ENCODE measurements around the gene CYP2U1. TPM values are rescaled to one million over a fixed set of nuclear protein-coding genes. Genes with fewer than 3 reads are reported as not detected.
A peak's percentile ranks its signal among the peaks of the same experiment; 100 is the strongest.

Gene CYP2U1
- total RNA-seq = 0.90 and 0.96 TPM in 2 replicates

DNA sequence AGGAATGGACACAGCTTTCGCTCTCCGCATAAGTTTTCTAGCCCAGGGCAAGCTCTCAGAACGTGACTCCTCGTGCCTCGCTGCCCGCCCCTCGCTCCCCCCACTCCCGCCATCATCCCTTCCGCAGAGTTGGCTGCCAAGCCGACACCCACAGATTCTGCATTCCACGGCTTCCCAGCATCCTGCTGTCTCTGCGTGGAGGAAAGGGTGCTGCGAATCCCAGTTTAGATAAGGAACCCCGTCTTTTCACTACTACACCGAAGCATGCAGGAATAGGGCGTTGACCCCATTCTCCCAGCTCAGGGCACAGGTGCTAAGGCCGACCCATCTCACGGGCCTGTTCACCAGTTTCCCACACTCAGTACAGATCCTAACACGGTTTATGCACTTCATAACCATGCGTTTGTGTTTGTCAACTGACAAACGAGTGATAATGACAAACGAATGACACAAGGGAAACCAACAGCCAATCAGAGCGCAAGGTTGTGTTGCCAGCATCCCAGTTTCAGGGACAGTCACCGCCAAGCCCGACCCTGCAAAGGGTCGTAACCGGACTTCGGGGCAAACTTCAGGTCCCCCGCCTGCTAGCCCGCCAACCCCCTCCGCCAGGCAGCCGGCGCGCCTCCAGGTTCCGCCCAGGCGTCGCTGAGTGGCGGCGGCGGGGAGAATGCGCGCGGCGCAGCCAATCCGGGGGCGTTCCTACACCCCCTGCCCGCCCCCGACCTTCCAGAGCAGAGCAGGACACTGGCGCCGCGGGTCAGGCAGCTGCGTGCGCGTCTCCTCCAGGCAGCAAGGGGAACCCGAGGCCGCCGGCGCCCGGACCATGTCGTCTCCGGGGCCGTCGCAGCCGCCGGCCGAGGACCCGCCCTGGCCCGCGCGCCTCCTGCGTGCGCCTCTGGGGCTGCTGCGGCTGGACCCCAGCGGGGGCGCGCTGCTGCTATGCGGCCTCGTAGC is at the start of gene CYP2U1:
Gene CYP2U1 (plus strand): TSS at position 729 of the 954 bp plus-strand sequence. CDS start 95 bp downstream, at position 824.
- DNase-seq = peak; percentile 95
- intact Hi-C loops (cut with micrococcal nuclease) = loop anchor here (1.0 kb wide), 1 partner anchor 58 kb away; the partner anchor contains the start of gene HADH
- Mint-ChIP-seq H3K27ac (peak within 1 kb of the TSS; percentile 64), H3K4me3 (peak within 1 kb of the TSS; percentile 82), H3K36me3 (ENCODE audit: low read depth) (no peaks in the 10 kb centered on the region), H3K27me3 (peaks cover 18% of the 10 kb centered on the region), H3K9me3 (no peaks in the 10 kb centered on the region), H3K4me1 (peaks cover 14% of the 10 kb centered on the region)

DNA sequence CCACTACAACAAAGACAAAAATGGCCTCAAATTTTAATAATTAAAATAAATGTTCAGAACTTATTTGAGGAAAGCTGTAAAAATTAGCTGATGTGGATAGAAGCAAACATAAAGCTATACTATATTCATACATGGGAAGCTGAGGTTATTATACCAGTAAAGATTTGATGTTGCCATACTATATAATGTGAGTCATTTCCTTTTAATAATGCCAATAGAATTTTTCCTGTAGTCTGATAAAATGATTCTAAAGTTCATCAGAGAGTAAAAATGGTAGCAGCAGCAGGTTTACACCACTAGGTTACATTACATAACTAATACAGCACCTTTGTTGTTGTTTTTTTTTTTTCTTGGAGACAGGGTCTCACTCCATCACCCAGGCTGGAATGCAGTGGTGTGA is 45.5 kb upstream of the CYP2U1 start:
- peaks cover 6% of the 10 kb centered on the region for H3K9me3 Mint-ChIP-seq
- intact Hi-C loops (cut with micrococcal nuclease) = no loop called here

DNA sequence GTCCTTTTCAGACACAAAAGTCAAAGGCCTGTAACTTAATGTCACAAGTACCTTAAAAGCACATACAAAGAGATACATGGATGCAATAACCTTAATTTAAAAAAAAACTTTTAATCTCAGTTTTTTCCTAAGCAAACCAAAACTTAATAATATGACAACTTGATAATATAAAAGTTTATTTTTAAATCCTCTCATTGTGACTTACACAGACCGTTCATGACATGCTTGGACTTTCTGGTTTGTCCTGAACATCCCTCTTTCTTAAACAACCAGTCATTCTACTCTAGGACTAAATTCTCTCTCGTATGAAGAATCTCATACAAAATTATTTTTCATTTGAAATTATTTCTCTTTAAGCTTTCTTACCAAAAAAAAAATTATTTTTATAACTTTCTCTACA is 43.1 kb upstream of the CYP2U1 start:
- intact Hi-C loops (cut with micrococcal nuclease) = no loop called here
- H3K9me3 Mint-ChIP-seq = peaks cover 10% of the 10 kb centered on the region
- H3K27me3 Mint-ChIP-seq = peaks cover 4% of the 10 kb centered on the region
- H3K36me3 Mint-ChIP-seq (ENCODE audit: low read depth) = no peaks in the 10 kb centered on the region
- H3K27ac Mint-ChIP-seq = no peak overlapping the region
- no peaks in the 10 kb centered on the region for H3K4me1 Mint-ChIP-seq
- no peak for DNase-seq
- no peak overlapping the region for H3K4me3 Mint-ChIP-seq

More for the DNA sequence above, 45.5 kb upstream of the CYP2U1 start:
- no peak for DNase-seq
- H3K4me3 Mint-ChIP-seq = no peak overlapping the region
- H3K27ac Mint-ChIP-seq = no peak overlapping the region
- H3K27me3 Mint-ChIP-seq = peaks cover 14% of the 10 kb centered on the region
- H3K36me3 Mint-ChIP-seq (ENCODE audit: low read depth) = no peaks in the 10 kb centered on the region
- H3K4me1 Mint-ChIP-seq = no peaks in the 10 kb centered on the region

DNA sequence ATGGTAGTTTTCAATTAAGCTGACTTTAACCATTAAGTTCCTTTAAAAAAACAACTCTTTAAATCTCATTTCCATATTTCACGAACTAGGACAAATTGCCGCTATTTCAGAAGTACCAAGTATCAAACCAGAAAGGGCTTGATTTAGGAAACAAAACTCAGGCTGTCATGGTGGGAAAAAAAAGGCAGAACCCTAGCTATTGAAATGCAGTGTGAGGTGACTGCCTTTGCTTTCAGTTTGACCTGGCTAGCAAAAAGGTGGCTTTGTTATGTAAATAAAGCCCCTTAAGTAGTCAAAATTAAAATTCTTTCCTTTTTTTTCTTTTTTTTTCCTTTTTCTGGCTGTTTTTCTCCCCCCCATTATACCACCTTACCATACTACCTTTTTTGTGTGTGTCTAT is 40.6 kb upstream of the CYP2U1 start:
- no peak overlapping the region for H3K4me3 Mint-ChIP-seq
- no peak for DNase-seq
- intact Hi-C loops (cut with micrococcal nuclease) = no loop called here
- no peak overlapping the region for H3K27ac Mint-ChIP-seq
- no peaks in the 10 kb centered on the region for H3K4me1 Mint-ChIP-seq
- no peaks in the 10 kb centered on the region for H3K36me3 Mint-ChIP-seq (ENCODE audit: low read depth)
- H3K9me3 Mint-ChIP-seq = peaks cover 8% of the 10 kb centered on the region
- peaks cover 1% of the 10 kb centered on the region for H3K27me3 Mint-ChIP-seq

DNA sequence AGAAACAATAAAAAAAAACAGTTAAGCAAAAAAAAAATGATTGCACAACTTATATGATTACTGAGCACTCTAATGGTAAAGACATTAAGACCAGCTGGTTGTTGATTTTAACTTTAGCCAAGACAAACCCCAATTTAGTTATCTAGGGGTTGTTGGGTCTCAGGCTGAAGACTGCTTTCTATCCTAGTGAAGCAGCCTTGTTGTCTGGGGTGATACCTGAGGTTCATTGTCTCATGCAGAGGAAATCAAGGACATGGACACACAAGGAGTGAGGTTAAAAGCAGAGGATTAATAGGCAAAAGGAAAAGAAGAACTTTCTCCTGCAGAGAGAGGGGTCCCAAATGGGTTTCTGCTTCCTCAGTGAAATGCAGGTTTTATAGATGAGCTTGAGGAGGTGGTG is 40.0 kb upstream of the CYP2U1 start:
- no peak overlapping the region for H3K27ac Mint-ChIP-seq
- intact Hi-C loops (cut with micrococcal nuclease) = no loop called here

DNA sequence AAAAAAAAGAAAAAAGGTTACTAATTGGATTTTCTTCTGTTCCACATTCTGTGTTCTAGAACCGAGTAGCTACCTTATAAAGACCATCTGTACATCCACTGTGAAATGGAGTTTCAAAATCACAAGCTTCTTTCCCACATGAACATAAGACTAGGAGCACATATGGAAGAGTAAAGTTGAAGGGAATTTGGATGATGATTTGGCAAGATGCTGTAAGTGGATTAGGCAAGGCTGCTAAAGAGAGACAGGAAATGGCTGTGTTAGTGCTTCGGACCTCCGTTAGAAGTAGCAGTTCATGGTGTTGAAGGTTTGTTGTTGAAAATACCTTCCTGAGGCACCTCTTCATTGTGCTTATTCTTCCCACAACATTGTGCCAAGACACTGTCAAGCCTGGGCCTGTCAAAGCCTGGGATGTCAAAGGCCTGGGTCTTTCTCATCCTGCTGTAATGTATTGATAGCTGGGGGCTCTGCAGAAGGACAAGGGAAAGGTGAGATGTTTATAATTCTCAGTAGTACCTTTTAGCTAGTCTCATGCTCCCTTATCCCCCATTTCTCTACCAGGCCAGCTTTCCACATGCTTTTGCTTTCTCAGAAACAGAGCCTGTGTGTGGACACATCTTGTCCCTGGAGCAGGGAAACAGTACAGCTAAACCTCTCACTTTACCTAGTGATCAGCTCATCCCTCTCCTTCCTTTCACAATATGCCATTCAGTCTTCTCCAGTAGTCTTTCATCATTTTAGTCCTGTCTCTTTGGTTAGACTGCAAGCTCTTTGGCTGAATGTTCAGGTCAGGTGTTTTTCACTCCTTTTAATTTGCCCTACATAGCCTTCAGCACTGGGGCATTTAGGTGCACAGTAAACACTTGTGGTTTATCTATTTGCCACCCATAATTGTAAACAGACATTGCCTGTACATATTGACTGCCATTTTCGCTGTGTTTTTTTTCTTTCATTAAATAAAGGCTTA is 37.9 kb upstream of the CYP2U1 start:
- no peaks in the 10 kb centered on the region for H3K36me3 Mint-ChIP-seq (ENCODE audit: low read depth)
- H3K9me3 Mint-ChIP-seq = peaks cover 8% of the 10 kb centered on the region
- intact Hi-C loops (cut with micrococcal nuclease) = no loop called here
- H3K27me3 Mint-ChIP-seq = peaks cover 6% of the 10 kb centered on the region
- peaks cover 3% of the 10 kb centered on the region for H3K4me1 Mint-ChIP-seq
- H3K27ac Mint-ChIP-seq = no peak overlapping the region
- DNase-seq = no peak
- no peak overlapping the region for H3K4me3 Mint-ChIP-seq

More for the DNA sequence above, 40.0 kb upstream of the CYP2U1 start:
- H3K36me3 Mint-ChIP-seq (ENCODE audit: low read depth) = no peaks in the 10 kb centered on the region
- H3K4me1 Mint-ChIP-seq = peaks cover 2% of the 10 kb centered on the region
- H3K4me3 Mint-ChIP-seq = no peak overlapping the region
- no peak for DNase-seq
- peaks cover 1% of the 10 kb centered on the region for H3K27me3 Mint-ChIP-seq
- peaks cover 8% of the 10 kb centered on the region for H3K9me3 Mint-ChIP-seq

DNA sequence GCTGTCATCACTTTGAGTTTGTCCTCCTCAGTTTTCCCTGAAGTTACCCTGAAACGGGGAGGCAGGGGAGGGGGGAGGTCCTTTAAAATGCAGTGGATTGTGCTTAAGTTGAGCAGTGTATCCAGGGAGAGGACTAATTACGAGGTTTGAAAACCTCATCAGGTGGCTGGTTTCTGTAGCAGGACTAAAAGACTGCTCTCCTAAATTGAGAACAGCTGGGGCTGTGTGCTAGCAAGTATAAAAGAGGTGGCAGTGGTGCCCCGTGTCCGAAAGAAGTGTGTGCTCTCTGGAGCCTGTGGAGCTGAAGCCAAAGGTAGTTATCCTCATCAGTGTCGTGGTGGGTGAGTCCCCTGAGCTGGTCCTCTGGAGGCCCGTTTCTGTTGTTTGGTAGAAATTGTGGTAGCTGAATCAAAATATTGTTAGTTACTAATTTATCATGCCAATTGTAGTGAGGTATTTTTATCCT is 37.2 kb upstream of the CYP2U1 start:
- no peaks in the 10 kb centered on the region for H3K36me3 Mint-ChIP-seq (ENCODE audit: low read depth)
- intact Hi-C loops (cut with micrococcal nuclease) = no loop called here
- DNase-seq = no peak
- peaks cover 8% of the 10 kb centered on the region for H3K9me3 Mint-ChIP-seq
- H3K27ac Mint-ChIP-seq = no peak overlapping the region
- H3K4me1 Mint-ChIP-seq = peaks cover 3% of the 10 kb centered on the region
- H3K4me3 Mint-ChIP-seq = no peak overlapping the region
- H3K27me3 Mint-ChIP-seq = peaks cover 6% of the 10 kb centered on the region

DNA sequence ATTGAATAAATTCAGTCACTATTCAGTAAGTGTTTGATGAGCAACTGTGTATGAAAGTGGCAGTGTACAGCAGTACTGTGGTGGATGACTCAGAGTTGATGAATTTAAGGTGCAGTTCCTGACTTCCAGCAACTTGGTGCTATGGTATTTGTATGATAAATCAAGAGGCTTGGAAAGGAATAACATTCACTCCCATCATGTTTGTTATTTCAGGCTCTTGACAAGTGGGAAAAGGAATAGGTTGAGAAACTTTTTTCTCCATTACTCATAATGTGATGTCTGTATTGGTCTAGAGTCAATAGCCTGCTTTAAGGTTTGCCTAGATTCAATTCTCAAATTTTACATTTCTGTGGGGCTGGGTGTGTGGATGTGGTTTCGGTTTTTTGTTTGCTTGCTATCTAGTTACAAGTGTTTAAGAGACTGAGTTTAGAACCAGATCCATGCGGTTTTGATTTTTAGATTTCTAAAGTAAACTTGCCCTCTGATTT is 35.1 kb upstream of the CYP2U1 start:
- Mint-ChIP-seq H3K4me3 (no peak overlapping the region), H3K9me3 (peaks cover 2% of the 10 kb centered on the region), H3K36me3 (ENCODE audit: low read depth) (no peaks in the 10 kb centered on the region), H3K27ac (no peak overlapping the region), H3K4me1 (peaks cover 3% of the 10 kb centered on the region), H3K27me3 (peaks cover 10% of the 10 kb centered on the region)
- DNase-seq = no peak
- intact Hi-C loops (cut with micrococcal nuclease) = no loop called here

DNA sequence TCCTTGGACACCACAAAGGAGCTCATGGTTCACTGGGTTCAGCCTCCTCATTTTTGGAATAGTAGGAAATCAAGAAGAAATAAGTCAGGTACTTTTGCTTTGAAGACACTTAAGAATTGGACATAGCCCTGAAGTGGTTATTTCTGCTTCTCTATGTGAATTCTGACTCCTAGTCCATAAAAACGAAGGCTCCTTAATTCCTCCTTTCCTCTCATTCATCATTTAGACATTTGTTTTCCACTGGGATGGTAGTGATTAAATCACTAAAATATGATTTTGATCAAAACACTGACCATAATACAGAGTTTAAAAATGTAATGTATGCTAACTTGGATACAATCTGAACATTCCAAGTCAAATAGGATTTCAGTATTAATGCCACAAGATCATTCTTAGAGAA is 34.7 kb upstream of the CYP2U1 start:
- no peaks in the 10 kb centered on the region for H3K36me3 Mint-ChIP-seq (ENCODE audit: low read depth)
- no peak overlapping the region for H3K27ac Mint-ChIP-seq
- intact Hi-C loops (cut with micrococcal nuclease) = no loop called here
- H3K9me3 Mint-ChIP-seq = no peaks in the 10 kb centered on the region
- H3K4me3 Mint-ChIP-seq = no peak overlapping the region
- H3K27me3 Mint-ChIP-seq = peaks cover 10% of the 10 kb centered on the region
- H3K4me1 Mint-ChIP-seq = peaks cover 3% of the 10 kb centered on the region
- DNase-seq = no peak

DNA sequence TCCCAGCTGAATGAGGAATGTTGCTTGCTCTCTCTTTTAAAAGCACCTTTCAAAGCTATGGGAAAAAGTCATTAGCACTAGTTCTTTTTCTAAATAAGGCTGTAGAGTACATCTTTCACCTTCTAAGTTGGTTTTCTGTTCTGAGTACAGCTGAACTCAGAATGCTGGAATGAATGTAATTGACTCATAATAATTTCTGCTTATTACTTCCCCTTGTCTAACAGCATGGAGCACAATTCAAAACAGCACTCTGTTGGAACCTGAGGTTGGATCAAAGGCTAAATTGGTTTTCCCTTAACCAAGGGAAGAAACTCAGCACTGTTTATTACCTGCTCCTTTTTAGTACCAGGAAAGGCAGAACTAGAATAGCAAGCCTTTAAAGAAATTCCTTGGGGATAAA is 33.5 kb upstream of the CYP2U1 start:
- H3K27me3 Mint-ChIP-seq = peaks cover 12% of the 10 kb centered on the region
- no peaks in the 10 kb centered on the region for H3K36me3 Mint-ChIP-seq (ENCODE audit: low read depth)
- DNase-seq = no peak
- peaks cover 3% of the 10 kb centered on the region for H3K4me1 Mint-ChIP-seq
- no peak overlapping the region for H3K4me3 Mint-ChIP-seq
- no peaks in the 10 kb centered on the region for H3K9me3 Mint-ChIP-seq
- H3K27ac Mint-ChIP-seq = no peak overlapping the region
- intact Hi-C loops (cut with micrococcal nuclease) = no loop called here

DNA sequence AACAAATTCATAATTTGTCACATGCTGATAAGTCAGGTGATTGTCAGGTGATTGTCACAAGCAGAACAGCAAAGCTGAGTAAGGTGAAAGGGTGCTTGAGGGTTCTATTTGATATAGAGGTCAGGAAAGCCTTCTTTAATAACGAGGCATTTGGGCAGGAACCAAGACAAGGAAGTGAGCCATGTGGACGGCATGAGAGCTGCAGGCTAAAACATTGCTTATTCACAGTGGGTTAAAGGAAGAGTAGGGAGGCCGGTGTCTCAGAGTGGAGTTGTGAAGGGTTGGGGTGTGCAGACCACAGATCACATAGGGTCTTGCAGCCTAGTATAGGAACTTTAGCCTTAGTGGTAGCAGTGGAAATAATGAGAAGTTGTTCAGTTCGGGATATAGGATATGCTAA is 31.3 kb upstream of the CYP2U1 start:
- Mint-ChIP-seq H3K27me3 (peaks cover 19% of the 10 kb centered on the region), H3K4me3 (no peak overlapping the region), H3K9me3 (peaks cover 7% of the 10 kb centered on the region), H3K27ac (no peak overlapping the region), H3K36me3 (ENCODE audit: low read depth) (no peaks in the 10 kb centered on the region), H3K4me1 (peaks cover 3% of the 10 kb centered on the region)
- intact Hi-C loops (cut with micrococcal nuclease) = no loop called here
- DNase-seq = no peak

DNA sequence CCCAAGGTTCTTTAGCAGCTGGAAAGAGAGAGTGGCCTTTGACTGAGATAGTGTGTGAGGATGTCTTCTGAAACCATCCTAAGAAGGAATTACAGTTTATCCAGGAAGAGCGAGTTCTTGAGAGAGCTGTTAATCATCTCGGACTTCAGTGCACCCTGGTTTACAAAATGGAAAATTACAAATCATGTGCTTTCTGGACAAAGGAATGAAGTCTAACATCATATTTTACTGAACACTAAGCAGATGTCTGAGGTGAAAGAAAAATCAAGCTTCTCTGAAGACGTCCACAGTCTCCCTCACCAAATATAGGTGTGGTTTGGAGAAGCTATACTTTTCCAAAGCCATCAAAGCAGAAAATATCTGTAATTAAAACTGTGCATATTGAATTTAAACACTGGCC is 30.8 kb upstream of the CYP2U1 start:
- Mint-ChIP-seq H3K4me3 (no peak overlapping the region), H3K4me1 (peaks cover 3% of the 10 kb centered on the region), H3K27me3 (peaks cover 18% of the 10 kb centered on the region), H3K27ac (no peak overlapping the region), H3K9me3 (peaks cover 7% of the 10 kb centered on the region), H3K36me3 (ENCODE audit: low read depth) (no peaks in the 10 kb centered on the region)
- DNase-seq = no peak
- intact Hi-C loops (cut with micrococcal nuclease) = no loop called here

DNA sequence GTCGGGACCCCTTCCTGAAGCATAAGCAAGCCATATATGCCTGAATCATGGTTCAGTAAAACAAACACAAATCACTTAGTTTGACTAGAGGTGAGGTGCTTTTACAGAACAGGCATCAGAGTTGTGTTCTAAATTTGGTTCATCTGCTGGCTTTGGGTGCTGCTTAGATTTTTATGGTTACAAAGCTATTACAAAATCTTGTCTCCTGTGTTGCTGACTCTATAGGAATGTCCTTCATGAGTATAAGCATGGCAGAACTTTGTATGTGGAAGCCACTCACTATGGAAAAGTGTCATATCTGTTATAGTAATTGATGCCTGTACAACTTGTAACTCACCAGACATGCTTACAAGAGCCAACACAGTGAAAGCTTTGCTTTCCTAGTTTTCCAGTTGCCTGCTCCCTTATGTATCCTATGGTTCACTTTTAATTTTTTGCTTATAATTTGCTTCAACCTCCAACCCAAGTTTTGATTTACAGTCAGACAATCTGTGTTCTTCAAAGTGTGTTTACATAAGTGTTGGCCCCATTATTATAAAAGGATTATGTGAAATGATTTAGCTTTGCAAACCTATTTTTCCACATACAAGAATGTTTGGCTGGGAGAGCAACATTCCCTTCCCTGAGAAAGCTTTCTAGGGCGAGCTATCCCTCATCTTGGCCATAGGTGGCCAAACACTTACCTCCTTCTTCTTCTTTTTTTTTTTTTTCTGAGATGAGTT is 30.0 kb upstream of the CYP2U1 start:
- H3K36me3 Mint-ChIP-seq (ENCODE audit: low read depth) = no peaks in the 10 kb centered on the region
- H3K4me3 Mint-ChIP-seq = no peak overlapping the region
- intact Hi-C loops (cut with micrococcal nuclease) = no loop called here
- peaks cover 18% of the 10 kb centered on the region for H3K27me3 Mint-ChIP-seq
- DNase-seq = no peak
- H3K27ac Mint-ChIP-seq = no peak overlapping the region
- H3K4me1 Mint-ChIP-seq = no peaks in the 10 kb centered on the region
- peaks cover 7% of the 10 kb centered on the region for H3K9me3 Mint-ChIP-seq
